Astrocyte of the spinal cord (primary cell): ENCODE measurements around the gene P4HA1.

Source experiments
- DNase-seq: peaks from one replicate; pipeline ENCODE4 v3.0.0; 2011; ENCODE audit warnings: low read depth, low spot score
- H3K4me3 ChIP-seq: 2 replicates; pipeline ENCODE4 v1.5.1; 2011; ENCODE audit warnings: low read depth, mild to moderate bottlenecking, low read length, moderate library complexity
- in situ Hi-C: cut with HindIII; loops from 2 replicates; pipeline ENCODE4 v1.10.0; 2017; ENCODE audit warnings: low sequenced_read_pairs
- TF ChIP-seq, protein P1 (sequence below): IDR thresholded peaks from 2 replicates; pipeline ENCODE4 v1.5.1; 2012; ENCODE audit warnings: low read depth, mild to moderate bottlenecking, low read length, inconsistent platforms

Gene P4HA1

DNA sequence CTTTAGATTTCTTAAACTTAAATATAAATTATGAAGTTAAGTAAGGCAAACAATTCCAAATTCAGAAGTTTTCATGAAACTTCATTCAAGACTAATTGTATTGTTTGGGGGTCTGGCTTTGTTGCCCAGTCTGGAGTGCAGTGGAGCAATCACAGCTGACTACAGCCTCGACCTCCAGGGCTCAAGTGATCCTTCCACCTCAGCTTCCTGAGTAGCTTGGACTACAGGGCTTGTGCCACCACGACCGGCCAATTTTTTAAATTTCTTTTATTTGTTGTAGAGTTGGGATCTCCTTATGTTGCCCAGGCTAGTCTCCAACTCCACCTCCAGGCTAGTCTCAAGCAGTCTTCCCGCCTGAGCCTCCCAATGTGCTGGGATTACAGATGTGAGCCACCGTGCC lies 12.5 kb downstream of the P4HA1 start:
- in situ Hi-C loops: no loop called here
- no peak for DNase-seq
- TF ChIP-seq, protein P1, sequence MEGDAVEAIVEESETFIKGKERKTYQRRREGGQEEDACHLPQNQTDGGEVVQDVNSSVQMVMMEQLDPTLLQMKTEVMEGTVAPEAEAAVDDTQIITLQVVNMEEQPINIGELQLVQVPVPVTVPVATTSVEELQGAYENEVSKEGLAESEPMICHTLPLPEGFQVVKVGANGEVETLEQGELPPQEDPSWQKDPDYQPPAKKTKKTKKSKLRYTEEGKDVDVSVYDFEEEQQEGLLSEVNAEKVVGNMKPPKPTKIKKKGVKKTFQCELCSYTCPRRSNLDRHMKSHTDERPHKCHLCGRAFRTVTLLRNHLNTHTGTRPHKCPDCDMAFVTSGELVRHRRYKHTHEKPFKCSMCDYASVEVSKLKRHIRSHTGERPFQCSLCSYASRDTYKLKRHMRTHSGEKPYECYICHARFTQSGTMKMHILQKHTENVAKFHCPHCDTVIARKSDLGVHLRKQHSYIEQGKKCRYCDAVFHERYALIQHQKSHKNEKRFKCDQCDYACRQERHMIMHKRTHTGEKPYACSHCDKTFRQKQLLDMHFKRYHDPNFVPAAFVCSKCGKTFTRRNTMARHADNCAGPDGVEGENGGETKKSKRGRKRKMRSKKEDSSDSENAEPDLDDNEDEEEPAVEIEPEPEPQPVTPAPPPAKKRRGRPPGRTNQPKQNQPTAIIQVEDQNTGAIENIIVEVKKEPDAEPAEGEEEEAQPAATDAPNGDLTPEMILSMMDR: no peak
- no peak overlapping the region for H3K4me3 ChIP-seq

DNA sequence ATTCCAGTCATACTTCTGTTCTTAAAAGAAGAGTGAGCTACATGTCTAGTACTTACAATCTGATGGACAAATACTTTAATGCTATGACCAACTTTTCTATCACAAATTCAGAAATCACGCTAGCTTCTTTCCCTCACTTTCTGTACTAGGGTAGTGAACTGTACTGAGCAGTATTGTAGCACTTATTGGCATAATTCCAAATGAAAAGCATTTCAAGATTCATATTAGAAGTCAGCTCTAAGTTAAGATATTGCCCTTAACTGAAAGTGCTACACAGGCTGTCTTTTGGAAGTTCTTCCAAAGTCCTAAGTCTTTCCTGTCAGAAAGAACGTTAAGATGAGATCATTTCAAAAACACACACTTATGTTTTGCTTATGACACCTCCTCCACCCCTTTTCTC lies 13.4 kb downstream of the P4HA1 start:
- no peak overlapping the region for H3K4me3 ChIP-seq
- TF ChIP-seq, protein P1: no peak
- DNase-seq: peak; percentile 38
- in situ Hi-C loops: no loop called here

- no peak overlapping the region for H3K4me3 ChIP-seq
Measured at GRCh38 chr10:73079779-73080541, 16.7 kb downstream of the P4HA1 start.

GRCh38 chr10:73076360-73077183 lies 20.1 kb downstream of the P4HA1 start:
- no peak overlapping the region for H3K4me3 ChIP-seq
- TF ChIP-seq, protein P1: no peak
- peak; percentile 80 for DNase-seq
- in situ Hi-C loops: no loop called here

More at GRCh38 chr10:73079779-73080541, 16.7 kb downstream of the P4HA1 start:
- TF ChIP-seq, protein P1: no peak
- in situ Hi-C loops: no loop called here
- DNase-seq: no peak

DNA sequence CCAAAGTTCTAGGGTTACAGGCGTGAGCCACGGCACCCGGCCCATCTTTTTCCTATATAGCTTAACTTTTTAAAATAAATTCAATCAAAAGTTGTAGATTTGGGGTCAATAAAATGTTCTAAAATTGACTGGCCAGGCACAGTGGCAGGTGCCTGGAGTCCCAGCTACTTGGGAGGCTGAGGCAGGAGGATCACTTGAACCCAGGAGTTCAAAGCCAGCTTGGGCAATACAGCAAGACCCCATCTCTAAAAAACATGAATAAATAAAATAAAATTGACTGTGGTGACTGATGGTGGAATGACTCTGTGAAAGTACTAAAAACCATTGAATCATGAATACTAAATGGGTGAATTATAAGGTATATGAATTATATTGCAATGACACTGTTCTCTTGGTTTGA lies 20.8 kb downstream of the P4HA1 start:
- in situ Hi-C loops: no loop called here
- TF ChIP-seq, protein P1: no peak
- no peak overlapping the region for H3K4me3 ChIP-seq
- DNase-seq: no peak

DNA sequence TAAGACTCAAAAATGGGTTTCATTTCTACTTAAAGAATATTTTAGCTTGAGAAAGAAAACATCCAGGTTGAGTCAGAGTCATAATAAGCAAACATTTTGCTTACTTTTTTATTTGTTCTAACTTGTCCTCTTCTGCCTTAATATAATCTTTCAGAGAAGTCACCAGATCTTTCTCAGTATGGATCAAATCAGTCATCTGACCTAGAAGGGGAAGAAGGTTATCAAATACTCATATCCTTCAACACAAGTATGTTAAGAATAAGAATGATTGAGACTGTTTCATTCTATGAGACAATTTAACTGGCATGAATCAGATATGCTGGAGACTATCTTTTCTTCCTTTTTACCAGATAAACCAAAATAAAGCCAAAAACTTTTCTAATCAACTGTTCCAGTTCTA lies 23.0 kb downstream of the P4HA1 start:
- TF ChIP-seq, protein P1: no peak
- in situ Hi-C loops: no loop called here
- H3K4me3 ChIP-seq: no peak overlapping the region
- no peak for DNase-seq
